OCI-LY1 (cell line): Measurements from ENCODE around the gene FAM180A.

ENCODE experiments used
- H2AFZ ChIP-seq: fragments of 200-600 bp; sonication (generic), shearing (Covaris generic); 2 replicates; pipeline ENCODE4 v1.6.0; 2014; ENCODE audit warnings: antibody characterized with exemption, mild to moderate bottlenecking, low read length
- H3F3A ChIP-seq: fragments of 200-600 bp; sonication (generic), shearing (Covaris generic); 2 replicates; pipeline ENCODE4 v1.6.0; 2014; ENCODE audit warnings: mild to moderate bottlenecking, antibody characterized with exemption, low read length, moderate library complexity; ENCODE audit not compliant: insufficient read depth
- H3K27ac ChIP-seq: fragments of 200-600 bp; sonication (generic); 2 replicates; pipeline ENCODE4 v1.5.1; 2014; ENCODE audit warnings: low read length, mixed run types, mild to moderate bottlenecking, low read depth; ENCODE audit not compliant: poor library complexity, severe bottlenecking
- H3K27me3 ChIP-seq: fragments of 200-600 bp; sonication (generic); 2 replicates; pipeline ENCODE4 v1.6.0; 2014; ENCODE audit warnings: antibody characterized with exemption, mild to moderate bottlenecking, low read length, moderate library complexity; ENCODE audit not compliant: insufficient read depth
- H3K36me3 ChIP-seq: fragments of 200-600 bp; sonication (generic); 2 replicates; pipeline ENCODE4 v1.6.1; 2014; ENCODE audit warnings: mild to moderate bottlenecking, antibody characterized with exemption, low read length, moderate library complexity, mixed read lengths; ENCODE audit not compliant: insufficient read depth
- H3K4me1 ChIP-seq: fragments of 200-600 bp; sonication (generic); 2 replicates; pipeline ENCODE4 v1.5.1; 2014; ENCODE audit warnings: mild to moderate bottlenecking, low read length, moderate library complexity; ENCODE audit not compliant: insufficient read depth, severe bottlenecking
- H3K4me2 ChIP-seq: fragments of 200-600 bp; sonication (generic), shearing (Covaris generic); 2 replicates; pipeline ENCODE4 v1.6.1; 2014; ENCODE audit warnings: low read length
- H3K4me3 ChIP-seq: fragments of 200-600 bp; sonication (generic); 2 replicates; pipeline ENCODE4 v1.5.1; 2014; ENCODE audit warnings: low read length, low read depth, mild to moderate bottlenecking, mixed read lengths; ENCODE audit not compliant: poor library complexity, severe bottlenecking
- H3K79me2 ChIP-seq: fragments of 200-600 bp; shearing (Covaris generic); 2 replicates; pipeline ENCODE4 v1.6.1; 2016; ENCODE audit warnings: mixed run types, low read length, mixed read lengths; ENCODE audit not compliant: insufficient read depth
- H3K9ac ChIP-seq: fragments of 200-600 bp; sonication (generic), shearing (Covaris generic); 2 replicates; pipeline ENCODE4 v1.6.1; 2014; ENCODE audit warnings: mild to moderate bottlenecking, low read length, mixed read lengths
- H3K9me2 ChIP-seq: fragments of 200-600 bp; sonication (generic), shearing (Covaris generic); 2 replicates; pipeline ENCODE4 v1.6.1; 2014; ENCODE audit warnings: low read depth, mild to moderate bottlenecking, low read length, mixed read lengths
- H3K9me3 ChIP-seq: fragments of 200-600 bp; shearing (Covaris generic); 2 replicates; pipeline ENCODE4 v1.6.1; 2014; ENCODE audit warnings: low read length, mixed read lengths
- H4K20me1 ChIP-seq: fragments of 200-600 bp; sonication (generic), shearing (Covaris generic); 2 replicates; pipeline ENCODE4 v1.6.0; 2016; ENCODE audit warnings: mild to moderate bottlenecking, low read length; ENCODE audit not compliant: insufficient read depth
- CTCF ChIP-seq: fragments of 200-600 bp; sonication (generic), shearing (Covaris generic); IDR thresholded peaks from 2 replicates; pipeline ENCODE4 v1.5.1; 2017; ENCODE audit warnings: mild to moderate bottlenecking, antibody characterized with exemption, low read length, moderate library complexity, mixed read lengths
- EZH2 ChIP-seq: fragments of 200-600 bp; sonication (generic), shearing (Covaris generic); IDR thresholded peaks from 2 replicates; pipeline ENCODE4 v1.8.0; 2017; ENCODE audit warnings: borderline replicate concordance, mixed run types, mild to moderate bottlenecking, antibody characterized with exemption, low read length, moderate library complexity, mixed read lengths

Gene FAM180A

DNA sequence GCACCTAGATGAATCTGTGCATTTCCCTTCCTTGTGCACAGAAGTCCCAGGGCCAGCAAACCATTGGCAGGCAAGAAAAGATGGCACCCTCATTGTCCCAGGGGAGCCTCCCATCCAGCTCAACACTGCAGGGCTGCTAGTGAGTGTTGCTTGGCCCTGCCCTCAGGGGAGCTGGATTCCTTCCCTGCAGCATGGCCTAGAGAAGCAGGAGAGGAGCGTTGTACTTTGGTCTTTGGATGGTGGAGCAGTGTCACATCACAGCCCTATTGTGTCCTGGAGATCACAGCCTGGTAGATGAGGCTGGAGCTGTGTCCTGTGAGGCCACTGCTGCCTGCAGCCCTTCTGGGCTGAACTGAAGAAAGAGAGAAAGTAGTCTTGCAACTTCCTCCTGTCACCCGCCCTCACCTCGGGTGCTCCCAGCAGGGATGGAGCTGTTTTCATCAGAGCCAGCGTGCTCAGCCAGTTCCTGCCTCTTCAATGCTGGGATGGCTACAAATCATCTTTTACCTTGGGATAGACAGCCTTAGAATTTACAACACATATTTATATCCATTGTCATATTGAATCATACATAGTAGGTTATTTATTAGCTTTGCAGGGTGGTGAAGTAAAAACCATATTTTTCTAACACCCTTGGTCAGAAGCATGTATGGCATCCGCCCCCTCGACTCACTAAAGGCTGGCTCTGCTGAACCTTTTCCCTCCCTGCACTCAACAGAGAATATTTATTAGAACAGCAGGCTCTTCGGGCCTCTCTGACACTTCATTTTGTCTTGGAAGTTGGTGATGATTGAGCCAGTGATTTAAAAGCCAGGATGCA, 43.1 kb upstream of the FAM180A start:
- TF ChIP-seq CTCF (no peak), EZH2 (no peak)

DNA sequence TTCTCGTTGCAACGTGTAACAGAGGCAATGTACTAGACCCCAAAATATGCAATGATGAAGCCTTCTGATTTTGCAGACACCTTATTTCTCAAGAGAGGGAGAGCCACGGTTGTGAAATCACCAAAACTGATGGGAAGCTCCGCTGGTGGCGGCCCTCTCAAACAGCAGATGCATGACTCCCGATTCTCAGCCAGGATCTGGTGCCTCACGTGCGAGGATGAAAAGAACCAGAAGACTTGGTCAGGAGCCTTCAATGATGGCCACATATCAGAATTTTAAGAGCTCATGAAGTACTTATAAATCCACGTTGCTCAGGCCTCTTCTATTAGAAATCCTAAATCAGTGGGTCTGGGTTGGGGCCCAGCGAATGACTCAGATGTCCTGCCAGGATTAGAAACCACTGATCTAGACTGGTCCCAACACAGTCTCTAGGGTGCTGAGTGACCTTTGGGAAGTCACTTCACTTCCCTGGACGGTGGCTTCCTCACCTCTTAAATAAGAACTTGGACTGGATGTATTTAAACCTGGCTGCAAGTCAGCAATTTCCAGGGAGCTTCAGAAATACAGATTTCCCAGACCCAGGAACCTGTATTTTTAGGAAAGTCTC, 41.9 kb upstream of the FAM180A start:
- H2AFZ ChIP-seq = no peak overlapping the region
- no peaks in the 10 kb centered on the region for H3K79me2 ChIP-seq
- TF ChIP-seq CTCF = no peak
- no peak for TF ChIP-seq EZH2
- no peaks in the 10 kb centered on the region for H3K4me1 ChIP-seq
- no peak overlapping the region for H3K4me2 ChIP-seq
- H3F3A ChIP-seq = no peaks in the 10 kb centered on the region
- H3K9ac ChIP-seq = no peak overlapping the region
- H3K9me2 ChIP-seq = no peaks in the 10 kb centered on the region
- no peaks in the 10 kb centered on the region for H3K9me3 ChIP-seq
- no peaks in the 10 kb centered on the region for H4K20me1 ChIP-seq
- H3K27ac ChIP-seq = no peak overlapping the region
- peaks cover 9% of the 10 kb centered on the region; the same call in 1 of the 2 replicates for H3K27me3 ChIP-seq
- H3K4me3 ChIP-seq = no peak overlapping the region
- no peaks in the 10 kb centered on the region for H3K36me3 ChIP-seq

More for the DNA sequence above, 43.1 kb upstream of the FAM180A start:
- Histone ChIP-seq H3K27me3 (peaks cover 9% of the 10 kb centered on the region; the same call in 1 of the 2 replicates), H3K9me3 (no peaks in the 10 kb centered on the region), H3F3A (no peaks in the 10 kb centered on the region), H3K4me2 (no peak overlapping the region), H3K79me2 (no peaks in the 10 kb centered on the region), H3K4me3 (no peak overlapping the region), H3K9ac (no peak overlapping the region), H4K20me1 (no peaks in the 10 kb centered on the region), H2AFZ (no peak overlapping the region), H3K9me2 (no peaks in the 10 kb centered on the region), H3K36me3 (no peaks in the 10 kb centered on the region), H3K27ac (no peak overlapping the region), H3K4me1 (no peaks in the 10 kb centered on the region)

DNA sequence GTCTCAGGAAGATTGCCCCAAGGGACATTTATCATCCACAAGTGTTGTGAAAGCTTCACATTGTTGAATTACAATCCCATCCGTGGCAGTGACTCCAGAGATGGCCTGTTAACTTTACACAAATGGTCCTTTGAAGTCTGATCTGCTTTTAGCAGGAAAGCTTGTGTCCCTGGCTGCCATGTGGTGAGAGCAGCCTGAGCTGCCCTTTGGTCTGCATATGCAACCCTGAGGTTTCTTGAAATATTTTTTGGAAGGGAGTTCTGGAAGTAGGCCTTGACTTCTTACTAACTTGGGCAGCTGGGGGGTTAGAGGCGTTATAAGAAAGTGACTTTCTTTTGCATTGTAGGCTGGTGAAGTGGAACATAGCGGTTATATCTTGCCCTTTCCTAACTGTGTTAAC, 41.3 kb upstream of the FAM180A start:
- H3K4me2 ChIP-seq = no peak overlapping the region
- H3K9me2 ChIP-seq = no peaks in the 10 kb centered on the region
- H3K9me3 ChIP-seq = no peaks in the 10 kb centered on the region
- no peaks in the 10 kb centered on the region for H4K20me1 ChIP-seq
- H3K27me3 ChIP-seq = peaks cover 9% of the 10 kb centered on the region; the same call in 1 of the 2 replicates
- H3K4me3 ChIP-seq = no peak overlapping the region
- no peaks in the 10 kb centered on the region for H3K4me1 ChIP-seq
- no peak overlapping the region for H3K9ac ChIP-seq
- H3K36me3 ChIP-seq = no peaks in the 10 kb centered on the region
- TF ChIP-seq EZH2 = no peak
- no peak for TF ChIP-seq CTCF
- no peaks in the 10 kb centered on the region for H3F3A ChIP-seq
- H3K27ac ChIP-seq = no peak overlapping the region
- H2AFZ ChIP-seq = no peak overlapping the region
- H3K79me2 ChIP-seq = no peaks in the 10 kb centered on the region
